Mesenteric fat pad (tissue), 1 donor: ENCODE results near the gene CDC42BPA. TPM values are rescaled to one million over a fixed set of nuclear protein-coding genes. Genes with fewer than 3 reads are reported as not detected.
"Not testable (repeated sequence)": the region's sequence is repeated elsewhere in the genome, so short reads cannot be mapped to it uniquely, and the experiment has no call there.

Source experiments
- DNase-seq: peaks from one replicate; pipeline ENCODE4 v3.0.0-alpha.2; 2020; ENCODE audit warnings: low spot score
- long read RNA-seq: library from polyadenylated mRNA; unstranded; transcript quantifications from one replicate; pipeline ENCODE4 v2.0.0, GENCODE V29; 2020
- total RNA-seq: library from RNA; stranded (reverse); fragmentation: NEBNext Ultra II Directional; extraction: Animal tissue kit (Norgen Biotek cat#: 25700); gene quantifications from one replicate; pipeline ENCODE4 v1.2.1, GENCODE V29; 2021
- donor health status: DM: yes; HTN: yes; CAD: no.

Gene CDC42BPA
- total RNA-seq: 42.5 TPM
- long read RNA-seq, partial matches to known transcripts: 11 of 30 reads
- long read RNA-seq, other reads (novel, unspliced or antisense): 19 of 30 reads

DNA sequence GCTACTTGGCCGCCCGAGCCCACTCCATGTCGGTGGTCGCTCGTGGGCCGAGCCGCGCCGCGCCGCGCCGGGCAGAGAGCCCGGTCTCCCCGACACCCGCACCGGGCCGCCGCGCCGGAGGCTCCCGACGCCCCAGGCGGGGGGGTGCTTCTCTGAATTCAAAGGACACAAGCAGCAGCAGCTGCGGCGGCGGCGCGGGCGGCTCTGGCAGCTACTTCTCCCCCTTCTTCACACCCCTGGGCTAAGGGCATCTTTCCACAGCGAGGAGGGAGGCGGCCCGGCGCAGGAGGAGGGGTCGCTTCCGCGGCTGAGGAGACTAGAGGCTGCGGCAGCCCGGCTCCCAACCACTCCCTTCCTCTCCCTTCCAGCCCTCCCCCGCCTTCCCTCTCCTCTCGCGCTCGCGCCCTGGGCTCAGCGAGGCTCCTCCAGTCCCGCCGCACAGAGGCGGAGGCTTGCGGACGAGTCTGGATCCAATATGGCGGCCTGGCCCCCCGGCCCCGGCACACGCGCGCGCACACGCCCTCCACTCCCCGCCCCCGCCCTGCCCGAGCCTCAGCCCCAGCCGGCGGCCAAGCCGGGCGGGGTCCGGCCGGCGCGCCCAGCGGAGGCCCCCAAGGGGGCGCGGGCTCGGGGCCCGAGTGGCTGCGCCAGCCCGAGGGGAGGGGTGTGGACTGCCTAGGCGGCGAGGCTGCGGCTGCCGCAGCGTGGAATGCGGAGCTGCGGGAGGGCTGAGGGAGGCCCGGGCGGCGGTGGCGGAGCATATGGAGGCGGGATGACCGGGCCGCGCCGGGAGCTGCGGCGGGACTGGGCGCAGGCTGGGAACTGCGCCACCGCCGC lies at the start of gene CDC42BPA:
TSS of gene CDC42BPA (minus strand) at position 477 of the 837 bp plus-strand sequence. CDS start 1,310 bp downstream, outside the sequence.
- DNase-seq: peak; percentile 92

DNA sequence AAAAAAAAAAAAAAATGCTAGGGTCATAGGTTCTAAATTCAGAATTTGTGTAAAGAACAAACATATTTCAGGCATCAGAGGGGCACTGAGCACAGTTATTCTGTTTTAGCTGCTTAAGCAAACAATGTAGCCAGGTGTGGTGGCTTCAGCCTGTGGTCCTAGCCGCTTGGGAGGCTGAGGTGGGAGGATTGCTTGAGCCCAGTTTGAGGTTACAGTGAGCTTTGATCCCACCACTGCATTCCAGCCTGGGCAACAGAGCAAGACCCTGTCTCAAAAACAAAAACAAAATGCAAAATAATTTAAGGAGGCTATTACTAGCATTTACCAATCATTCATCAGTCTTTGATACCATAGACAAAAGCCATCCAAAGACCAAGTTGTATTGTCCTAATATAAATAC lies 49.7 kb upstream of the CDC42BPA start:
- no peak for DNase-seq

DNA sequence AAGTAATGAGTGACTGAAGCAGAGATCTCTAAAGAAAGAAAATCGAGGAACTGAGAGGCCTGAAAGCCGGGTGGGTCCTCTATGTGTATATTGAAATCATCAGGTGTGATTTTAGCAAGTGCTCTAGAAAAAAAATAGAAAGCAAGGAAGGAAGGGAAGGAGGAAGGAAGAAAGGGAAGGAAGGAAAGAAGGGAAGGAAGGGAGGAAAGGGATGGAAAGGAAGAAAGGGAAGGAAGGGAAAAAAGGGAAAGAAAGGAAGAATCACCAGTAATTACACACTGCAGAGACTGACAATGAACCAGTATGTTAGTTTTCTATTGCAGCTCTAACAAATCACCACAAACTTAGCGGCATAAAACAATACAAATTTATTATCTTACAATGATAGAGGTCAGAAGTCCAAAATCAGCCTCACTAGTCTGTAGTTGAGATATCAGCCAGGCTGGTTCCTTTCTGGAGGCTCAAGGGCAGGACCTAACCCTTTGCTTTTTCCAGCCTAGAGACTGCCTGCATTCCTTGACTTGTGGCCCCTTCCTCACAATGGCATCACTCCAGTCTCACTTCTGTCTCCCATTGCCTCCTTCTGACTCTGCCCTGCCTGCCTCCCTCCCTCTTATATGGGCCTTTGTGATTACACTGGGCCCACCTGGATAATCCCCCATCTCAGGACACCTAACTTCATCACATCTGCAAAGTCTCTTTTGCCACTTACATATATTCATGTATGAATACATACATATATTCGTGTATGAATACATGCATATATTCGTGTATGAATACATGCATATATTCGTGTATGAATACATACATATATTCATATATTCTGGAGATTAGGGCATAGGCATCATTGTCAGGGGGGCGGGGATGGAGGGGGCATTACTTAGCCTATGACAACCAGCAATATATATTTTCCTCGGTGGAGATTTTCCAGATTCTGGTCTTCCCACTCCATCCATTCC lies 47.5 kb upstream of the CDC42BPA start:
- no peak for DNase-seq

GRCh38 chr1:227364657-227365056 lies 46.4 kb upstream of the CDC42BPA start:
- DNase-seq: no peak

GRCh38 chr1:227363825-227364224 lies 45.5 kb upstream of the CDC42BPA start:
- no peak for DNase-seq

DNA sequence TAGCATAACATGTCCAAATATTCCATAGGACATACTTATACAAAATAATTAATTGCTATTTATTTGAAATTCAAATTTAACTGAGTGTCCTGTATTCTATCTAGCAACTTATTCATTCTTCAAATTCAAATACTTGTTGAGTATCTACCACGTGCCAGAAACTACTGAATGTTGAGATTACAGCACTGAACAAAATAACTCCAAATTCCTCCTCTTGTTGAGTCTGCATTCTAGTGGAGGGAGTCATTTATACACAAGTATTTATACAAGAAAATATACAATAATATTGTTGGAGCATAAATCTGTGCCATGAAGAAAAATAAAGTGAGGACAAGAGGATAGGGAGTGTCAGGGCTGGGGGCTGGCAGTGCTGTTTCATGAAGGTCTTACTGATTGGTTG lies 43.7 kb upstream of the CDC42BPA start:
- DNase-seq: no peak

DNA sequence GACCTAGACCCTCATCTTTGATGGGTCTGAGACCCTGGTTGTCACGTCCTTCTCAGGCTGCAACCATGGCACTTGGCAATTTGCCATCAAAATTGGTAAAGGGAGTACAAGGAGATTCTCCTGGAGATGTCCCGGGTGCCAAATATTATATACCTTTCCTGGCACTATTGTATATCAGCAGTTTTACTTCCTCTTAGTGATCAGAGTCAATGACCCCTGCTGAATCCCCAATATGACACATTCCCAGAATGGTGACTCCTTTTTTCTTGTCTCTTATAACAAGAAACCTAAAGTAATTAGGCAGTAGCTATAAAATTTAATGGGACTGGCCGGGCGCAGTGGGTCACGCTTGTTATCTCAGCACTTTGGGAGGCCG lies 39.6 kb upstream of the CDC42BPA start:
- DNase-seq: no peak

DNA sequence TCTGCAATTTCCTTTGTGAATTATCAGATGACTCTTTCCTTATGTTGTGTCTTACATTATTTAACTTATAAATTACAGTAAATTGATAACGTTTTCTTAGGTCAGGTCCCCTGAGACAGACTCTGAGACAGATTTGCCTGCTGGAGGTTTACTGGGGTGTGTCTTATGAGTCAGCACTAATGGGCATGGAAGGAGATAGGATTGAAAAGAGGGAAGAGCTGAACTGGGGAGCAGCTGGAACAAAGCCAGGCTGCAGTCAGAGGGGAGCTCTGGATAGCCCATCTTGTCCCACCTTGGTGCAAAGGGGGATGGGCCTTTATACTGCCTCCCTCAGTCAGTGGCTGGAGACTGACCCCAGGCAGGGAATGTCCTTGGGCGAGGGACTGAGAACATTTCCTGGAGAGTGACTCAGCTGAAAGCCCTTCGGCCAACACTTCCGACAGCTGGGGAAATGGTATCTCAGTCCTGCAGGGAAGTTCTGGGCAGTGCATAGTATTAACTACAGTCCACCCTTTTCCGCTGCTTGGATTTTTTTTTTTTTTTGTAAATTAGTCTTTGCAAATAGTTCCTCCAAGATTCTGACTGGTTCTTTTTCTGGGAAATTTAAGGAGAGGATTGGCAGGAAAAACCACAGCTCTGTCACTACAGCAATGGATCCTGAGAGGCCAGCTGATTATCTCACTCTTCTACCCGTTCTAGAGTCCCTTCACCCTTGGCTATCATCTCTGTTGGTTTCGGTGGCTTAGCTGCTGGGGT lies 39.1 kb upstream of the CDC42BPA start:
- no peak for DNase-seq

DNA sequence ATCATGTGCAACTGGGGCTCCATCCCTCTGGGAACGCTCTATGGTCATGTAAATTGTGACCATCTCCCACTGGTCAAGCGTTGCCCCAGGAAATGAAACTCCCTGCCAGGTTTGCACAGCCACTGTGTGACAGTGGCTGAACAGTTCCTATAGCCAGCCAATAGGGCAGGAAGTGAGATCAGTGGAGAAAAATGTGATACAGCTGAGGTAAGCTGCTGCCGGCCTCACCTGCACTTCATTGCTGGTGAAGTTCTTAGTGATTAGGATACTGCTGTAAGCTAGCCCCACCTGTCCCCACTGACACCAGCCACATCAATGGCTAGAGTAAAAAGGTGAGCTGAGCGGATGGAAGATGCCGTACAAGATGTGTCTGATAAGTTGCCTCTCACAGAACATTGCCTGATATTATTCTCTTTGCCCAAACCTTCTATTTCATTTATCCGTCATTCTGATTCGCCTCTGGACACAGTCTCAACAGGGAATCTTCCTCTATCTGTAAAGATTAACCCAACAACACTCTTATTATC lies 38.4 kb upstream of the CDC42BPA start:
- no peak for DNase-seq

DNA sequence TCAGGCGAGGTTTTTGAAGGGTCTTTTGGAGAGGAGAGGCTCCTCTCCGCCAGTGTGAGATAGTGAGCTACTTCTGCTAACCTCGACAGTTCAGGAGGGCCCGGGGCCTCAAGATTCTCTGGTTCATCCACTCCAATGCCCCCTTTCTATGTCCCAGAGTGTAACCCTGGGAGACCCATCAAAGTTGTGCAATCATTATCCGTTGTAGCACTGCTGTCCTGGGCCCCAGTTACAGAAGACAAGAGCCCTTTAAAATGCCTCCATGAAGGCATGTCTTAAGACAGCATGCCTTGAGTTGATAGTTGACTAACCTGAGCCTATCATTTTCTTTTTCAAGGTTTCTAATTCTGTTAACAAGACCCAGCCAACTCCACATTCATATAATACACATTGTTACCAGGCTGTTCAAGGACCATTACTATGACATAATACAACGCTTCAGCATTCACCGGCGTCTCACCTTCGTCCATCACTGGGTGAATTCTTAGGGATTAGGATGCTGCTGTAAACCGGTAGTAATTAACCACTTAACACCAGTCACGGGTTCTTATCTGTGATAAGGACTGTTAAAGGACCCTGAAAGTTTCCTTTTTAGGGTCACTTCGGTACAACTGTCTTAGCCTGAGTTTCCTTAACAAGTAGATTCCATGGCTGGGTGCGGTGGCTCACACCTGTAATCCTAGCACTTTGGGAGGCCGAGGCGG lies 37.4 kb upstream of the CDC42BPA start:
- DNase-seq: no peak

- no peak for DNase-seq
Measured at GRCh38 chr1:227353186-227353585, 34.9 kb upstream of the CDC42BPA start.

DNA sequence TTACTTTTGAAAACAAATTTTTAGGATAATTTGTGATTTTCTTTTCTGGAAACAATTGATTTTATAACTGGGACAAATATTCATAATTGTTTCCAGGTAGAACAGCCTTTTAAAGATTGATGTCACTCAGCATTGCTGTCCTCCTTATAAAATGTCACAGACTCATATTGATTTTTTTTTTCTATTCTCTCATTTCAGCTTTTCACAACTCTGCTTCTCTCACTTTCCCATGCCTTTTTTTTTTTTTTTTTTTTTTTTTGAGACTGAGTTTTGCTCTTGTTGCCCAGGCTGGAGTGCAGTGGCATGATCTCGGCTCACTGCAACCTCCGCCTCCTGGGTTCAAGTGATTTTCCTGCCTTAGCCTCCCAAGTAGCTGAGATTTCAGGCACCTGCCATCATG lies 33.9 kb upstream of the CDC42BPA start:
- not testable (repeated sequence) for DNase-seq

GRCh38 chr1:227351443-227351842 lies 33.2 kb upstream of the CDC42BPA start:
- DNase-seq: no peak

DNA sequence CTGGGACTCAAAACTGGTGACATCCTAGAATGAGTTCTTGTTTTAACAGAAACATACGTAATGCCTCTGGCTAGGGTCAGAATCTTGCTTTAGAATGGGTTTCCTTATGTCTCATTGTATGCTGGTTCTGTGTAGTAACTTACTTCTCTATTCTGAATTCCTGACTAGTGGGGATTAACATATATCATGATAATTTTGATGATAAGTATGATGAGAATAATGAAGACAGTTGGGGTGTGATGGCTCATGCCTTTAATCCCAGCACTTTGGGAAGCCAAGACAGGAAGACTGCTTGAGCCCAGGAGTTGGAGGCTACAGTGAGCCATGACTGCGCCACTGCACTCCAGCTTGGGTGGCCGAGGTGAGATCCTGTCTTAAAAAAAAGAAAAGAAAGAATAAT lies 31.7 kb upstream of the CDC42BPA start:
- no peak for DNase-seq

- no peak for DNase-seq
Measured at GRCh38 chr1:227343727-227344551, 25.6 kb upstream of the CDC42BPA start.

GRCh38 chr1:227343206-227343605 lies 24.9 kb upstream of the CDC42BPA start:
- DNase-seq: no peak

DNA sequence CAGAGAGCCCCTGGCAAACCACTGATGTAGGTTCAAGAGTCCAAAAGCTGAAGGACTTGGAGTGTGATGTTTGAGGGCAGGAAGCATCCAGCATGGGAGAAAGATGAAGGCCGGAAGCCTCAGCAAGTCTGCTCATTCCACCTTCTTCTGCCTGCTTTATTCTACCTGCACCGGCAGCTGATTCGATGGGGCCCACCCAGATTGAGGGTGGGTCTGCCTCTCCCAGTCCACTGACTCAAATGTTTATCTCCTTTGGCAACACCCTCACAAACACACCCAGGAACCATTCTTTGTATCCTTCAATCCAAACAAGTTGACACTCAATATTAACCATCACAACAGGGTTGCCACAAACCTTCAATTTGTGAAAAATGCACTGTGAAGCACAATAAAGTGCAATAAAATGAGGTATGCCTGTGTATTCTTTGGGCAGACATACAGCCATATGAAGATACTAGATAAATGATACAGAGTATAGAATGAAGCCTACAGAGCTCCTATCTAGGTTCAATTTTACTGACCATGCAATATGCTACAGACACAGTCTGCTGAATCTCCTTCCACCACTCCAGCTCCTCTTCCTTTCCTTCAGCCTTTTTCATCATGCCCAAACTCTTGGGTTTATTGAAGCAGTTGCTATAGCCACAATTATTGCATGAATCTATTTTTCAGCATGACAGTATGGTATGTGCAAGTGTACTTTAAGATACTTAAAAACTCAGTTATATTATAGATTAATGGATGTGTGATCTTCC lies 24.0 kb upstream of the CDC42BPA start:
- DNase-seq: no peak

GRCh38 chr1:227336136-227336535 lies 17.8 kb upstream of the CDC42BPA start:
- DNase-seq: not testable (repeated sequence)
